CD4-positive, alpha-beta T cell treated with Interferon gamma for 1 hour (primary cell): ENCODE data around the gene NFS1.
"Not testable (repeated sequence)": the region's sequence is repeated elsewhere in the genome, so short reads cannot be mapped to it uniquely, and the experiment has no call there.

ENCODE experiments used
- DNase-seq: peaks from one replicate; pipeline ENCODE4 v3.0.0-alpha.2; 2020

The NFS1 gene

DNA sequence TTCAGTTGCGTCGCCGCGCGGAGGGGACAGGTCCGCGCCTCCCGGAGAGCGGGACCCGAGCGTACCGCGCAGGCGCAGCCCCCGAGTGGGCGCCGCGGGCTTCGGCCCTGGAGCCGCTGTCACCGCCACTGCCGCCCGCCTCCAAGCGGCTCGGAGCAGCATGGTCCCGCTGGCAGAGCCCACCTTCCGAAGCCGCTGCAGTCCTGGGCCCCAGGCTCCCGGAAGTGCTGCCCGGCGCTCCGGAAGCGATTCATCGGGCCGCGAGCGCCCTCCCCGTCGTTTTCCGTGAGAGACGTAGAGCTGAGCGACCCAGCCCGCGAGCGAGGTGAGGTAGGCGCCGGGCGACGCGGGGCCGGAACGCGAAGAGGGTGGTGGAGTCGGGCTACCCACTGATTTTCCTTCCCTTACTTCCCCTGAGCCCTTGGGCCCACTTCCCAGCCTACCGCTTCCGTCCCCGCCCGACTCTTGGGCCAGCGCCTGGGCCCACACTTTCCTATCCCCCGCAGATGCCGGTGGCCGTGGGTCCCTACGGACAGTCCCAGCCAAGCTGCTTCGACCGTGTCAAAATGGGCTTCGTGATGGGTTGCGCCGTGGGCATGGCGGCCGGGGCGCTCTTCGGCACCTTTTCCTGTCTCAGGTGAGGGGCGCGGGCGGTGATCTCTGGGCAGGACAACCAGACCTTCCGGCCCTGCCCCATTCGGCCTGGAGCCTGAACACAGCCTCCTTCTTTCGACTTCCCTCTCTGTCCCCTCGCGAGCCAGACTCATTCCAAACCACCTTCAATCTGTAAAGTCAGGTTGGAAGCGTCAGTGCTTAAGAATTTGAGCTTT is at the start of gene NFS1, which contains the start of gene ROMO1:
NFS1 (minus strand) TSS at position 226 of the 830 bp plus-strand sequence; CDS start at position 162, 64 bp downstream.
ROMO1 (plus strand) TSS at position 279 of the 830 bp plus-strand sequence; CDS start at position 507, 228 bp downstream.
- peak; percentile 87 for DNase-seq

DNA sequence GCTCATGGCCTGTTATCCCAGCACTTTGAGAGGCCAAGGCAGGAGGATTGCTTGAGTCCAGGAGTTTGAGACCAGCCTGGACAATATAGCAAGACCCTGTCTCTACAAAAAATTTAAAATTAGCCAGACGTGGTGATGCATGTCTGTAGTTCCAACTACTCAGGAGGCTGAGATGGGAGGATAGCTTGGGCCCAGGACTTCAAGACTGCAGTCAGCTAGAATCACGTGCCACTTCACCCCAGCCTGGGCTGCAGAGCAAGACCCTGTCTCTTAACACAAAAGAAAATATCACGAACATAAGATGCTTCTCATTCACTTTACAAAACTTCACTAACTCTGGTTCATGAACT is 45.3 kb upstream of the NFS1 start:
- not testable (repeated sequence) for DNase-seq

DNA sequence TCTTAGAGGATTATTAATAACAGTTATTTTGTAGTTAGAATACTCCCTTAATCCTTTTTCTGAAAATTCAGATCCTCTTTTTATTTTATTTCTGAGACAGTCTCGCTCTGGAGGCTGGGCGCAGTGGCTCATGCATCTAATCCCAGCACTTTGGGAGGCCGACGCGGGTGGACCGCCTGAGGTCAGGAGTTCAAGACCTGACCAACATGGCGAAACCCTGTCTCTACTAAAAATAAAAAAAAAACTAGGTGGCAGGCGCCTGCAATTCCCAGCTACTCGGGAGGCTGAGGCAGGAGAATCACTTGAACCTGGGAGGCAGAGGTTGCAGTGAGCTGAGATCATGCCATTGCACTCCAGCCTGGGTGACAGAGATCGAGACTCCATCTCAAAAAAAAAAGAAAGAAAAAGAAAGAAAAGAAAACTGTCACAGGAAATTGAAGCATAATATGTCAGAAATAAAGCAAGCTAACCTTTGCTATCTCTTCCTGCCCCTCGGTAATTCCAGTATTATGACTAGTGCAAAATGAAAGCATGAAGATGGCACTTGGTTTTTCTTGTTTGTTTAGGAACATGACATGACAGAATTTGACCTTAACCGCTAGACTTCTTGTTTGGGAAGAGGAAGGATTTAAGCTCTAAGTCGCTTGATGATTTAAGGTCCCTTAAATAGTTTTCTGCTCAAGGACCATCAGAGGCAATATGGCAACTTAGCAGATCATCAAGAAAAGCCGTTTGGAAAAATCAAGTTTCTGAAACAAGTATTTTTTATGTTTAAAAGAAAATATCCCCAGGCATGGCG is 44.7 kb upstream of the NFS1 start:
- DNase-seq = peak; percentile 18

DNA sequence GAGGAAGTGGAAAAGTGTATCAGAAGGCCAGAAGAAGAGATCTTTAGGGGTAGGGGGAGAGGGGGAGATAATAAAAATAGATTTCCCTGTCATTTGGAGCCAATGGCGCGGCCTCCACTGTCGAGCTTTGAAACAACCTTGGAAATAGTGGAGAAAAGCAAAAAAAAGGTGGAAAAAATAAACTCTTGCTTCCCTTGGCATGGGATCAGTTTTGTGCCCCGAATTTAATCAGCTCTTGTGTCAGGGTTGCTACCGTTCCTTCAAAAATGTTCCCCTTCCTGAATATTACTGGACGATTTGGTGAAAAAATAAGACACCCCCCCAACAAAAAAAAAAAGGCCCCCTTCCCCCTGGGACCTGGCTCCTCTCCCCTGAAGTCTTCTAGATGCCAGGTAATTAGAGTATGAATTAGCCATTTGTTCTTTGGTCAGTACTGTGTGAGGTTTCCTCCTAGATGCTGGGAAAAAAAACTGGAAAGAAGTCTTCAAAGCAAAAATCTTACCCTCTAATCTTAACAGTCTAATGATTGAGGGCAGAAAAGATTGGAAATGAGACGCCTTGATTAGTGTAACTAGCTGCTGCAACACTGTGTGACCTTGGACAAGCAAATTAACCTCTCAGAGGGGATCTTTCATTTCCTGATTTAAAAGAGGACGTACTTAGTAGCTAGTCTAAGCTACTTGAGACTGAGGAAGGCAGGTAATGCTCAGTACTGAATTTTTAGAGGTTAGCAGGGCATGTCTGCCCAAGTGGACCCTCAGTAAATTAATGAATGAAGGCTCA is 43.8 kb upstream of the NFS1 start:
- DNase-seq = no peak

DNA sequence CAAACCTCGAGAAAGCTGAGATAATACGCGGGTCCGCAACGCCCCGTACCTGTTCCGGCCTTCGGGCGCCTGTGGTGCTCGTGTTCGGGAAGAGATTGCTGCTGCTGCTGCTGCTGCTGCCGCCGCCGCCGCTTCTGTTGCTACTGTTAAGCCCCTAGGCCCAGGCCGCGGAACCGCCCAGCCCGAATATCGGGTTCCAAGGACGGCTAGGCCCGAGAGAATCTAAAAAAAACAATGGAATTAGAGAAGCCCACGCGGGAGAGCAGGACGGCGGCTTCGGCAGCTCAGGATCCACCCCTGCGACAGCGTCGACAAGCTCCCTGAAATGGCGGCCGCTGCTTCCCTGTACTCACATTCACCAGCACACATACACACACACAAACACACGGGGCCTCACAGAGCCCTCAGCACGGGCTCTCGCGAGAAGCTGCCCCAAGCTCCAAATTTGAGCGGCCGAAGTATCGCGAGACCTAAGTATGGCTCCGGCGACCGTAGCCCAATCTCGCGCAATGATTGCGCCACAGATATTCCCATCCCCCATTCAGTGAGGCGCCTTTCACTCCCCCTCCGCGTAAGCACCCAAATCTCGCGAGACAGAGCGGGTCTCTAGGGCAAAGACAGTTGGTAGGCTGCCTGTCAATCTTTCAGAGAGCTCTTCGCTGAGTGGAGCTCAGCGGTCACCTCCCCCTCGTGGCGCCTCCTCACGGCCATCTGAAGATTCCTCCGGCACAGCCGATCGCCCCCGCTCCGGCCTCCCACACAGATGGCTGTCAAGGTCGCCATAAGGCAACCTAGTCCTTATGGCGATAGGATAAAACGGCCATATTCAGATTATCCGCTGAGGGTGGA is 43.0 kb upstream of the NFS1 start, which contains the start of gene RBM39:
RBM39 (minus strand) TSS at position 369 of the 849 bp plus-strand sequence. CDS start 1,386 bp downstream, outside the sequence.
- peak; percentile 100 for DNase-seq

DNA sequence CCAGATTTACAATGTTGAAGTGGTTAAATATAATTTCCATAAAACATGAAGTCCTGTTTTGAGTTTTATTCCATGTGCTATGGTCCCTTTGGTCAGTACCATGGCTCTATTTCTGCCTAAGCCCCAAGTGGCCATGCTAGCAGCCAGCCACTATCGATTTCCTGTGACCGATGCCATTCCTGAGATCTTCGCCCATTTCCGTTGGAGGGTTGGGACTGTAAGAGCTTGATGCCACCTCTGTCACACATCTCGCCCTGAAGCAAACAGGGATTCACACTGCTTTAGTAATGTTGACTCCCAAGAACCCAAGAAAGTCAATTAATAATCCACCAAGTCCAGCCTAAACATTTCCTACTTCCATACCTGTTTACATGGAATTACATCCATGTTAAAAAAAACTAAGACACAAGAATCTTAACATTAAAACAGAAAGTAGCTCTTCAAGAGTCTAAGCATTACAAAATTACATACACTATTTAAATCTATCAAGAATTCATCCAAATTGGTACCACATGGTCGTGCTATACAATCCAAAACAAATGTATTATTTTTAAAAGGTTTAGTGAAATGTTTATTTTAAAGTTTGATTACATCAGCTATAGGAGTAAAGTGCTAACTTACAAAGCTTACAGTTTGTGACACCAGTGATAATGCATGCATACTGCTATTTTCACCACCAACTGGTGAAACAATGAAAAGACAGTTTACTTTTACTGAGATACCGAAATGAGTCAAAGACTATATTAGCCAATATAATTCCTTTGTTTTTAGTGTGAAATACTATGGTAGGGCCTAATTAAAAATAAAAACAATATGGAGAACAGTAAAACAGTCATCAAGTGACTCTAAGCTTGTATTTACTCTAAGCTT is 40.4 kb upstream of the NFS1 start:
- no peak for DNase-seq

DNA sequence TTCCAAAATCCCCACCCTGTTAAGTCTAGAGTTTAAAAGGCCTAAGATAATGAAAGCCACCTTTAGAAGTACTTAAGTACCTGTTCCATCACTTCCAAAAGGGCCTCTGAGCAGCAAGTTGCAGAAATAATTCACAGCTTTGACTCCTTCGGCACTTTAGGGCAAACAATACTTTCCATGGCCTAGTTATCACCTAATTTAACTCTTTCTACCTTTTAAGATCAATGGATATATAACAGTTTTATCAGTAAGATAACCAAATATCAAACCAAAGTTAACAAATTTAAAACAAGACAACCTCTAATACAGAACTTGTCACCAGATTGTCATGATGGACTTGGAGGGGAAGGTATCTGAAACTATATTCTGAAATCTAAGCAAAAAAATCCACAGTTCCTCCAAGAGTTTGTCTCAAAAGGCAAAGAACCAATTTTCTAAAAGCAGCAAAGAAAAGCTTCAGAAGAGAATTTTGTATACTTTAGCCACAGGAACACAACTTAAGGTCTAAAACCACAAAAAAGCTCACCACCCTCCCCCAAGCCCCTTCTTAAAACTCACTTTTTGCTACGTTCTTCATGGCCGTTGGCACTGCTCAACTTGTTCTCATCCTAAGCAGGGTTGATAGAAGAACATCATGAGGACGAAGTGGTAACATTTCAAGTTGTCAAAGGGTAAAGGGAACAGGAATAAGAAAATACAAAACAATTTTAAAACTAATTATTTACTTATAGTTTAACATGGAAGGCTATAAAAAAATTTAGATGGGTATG is 39.4 kb upstream of the NFS1 start:
- no peak for DNase-seq

DNA sequence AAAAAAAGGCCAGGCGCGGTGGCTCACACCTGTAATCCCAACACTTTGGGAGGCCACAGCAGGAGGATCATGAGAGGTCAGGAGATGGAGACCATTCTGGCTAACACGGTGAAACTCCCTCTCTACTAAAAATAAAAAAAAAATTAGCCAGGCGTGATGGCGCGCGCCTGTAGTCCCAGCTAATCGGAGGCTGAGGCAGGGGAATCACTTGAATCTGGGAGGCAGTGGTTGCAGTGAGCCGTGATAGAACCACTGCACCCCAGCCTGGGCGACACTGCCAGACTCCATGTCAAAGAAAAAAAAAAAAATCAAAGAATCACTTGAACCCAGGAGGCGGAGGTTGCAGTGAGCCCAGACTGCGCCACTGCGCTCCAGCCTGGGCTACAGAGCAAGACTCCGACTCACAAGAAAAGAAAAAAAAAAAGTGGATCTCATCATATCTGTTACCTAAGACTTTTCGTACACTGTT is 38.7 kb upstream of the NFS1 start:
- no peak for DNase-seq

DNA sequence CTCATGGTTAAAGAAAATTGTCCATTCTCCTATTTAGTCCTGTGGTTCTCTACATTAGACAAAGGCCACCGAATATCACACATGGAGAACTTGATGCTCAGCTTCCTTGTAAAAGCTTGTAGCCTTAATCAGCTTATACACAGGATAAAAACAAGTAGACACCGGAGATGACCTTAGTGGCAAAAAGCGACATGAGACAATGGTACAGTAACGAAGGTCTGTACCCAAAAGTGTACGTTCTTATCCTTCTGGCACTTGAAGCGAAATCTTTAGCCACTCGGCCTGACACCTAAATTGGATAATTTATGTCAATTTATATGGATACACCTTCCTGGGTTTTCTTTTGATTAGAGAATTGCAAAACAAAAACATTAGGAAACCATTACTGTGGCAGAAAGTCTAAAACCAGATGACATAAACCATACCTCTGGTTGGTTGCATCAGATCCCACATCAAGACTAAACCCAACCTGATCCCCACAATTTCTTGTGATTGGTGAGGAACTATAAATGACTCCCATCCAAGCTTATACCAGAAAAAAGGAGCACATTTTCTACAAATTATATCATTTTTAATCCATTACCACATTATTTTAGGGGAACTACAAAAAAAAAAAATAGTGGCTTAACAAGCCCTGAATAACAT is 36.8 kb upstream of the NFS1 start:
- DNase-seq = no peak

DNA sequence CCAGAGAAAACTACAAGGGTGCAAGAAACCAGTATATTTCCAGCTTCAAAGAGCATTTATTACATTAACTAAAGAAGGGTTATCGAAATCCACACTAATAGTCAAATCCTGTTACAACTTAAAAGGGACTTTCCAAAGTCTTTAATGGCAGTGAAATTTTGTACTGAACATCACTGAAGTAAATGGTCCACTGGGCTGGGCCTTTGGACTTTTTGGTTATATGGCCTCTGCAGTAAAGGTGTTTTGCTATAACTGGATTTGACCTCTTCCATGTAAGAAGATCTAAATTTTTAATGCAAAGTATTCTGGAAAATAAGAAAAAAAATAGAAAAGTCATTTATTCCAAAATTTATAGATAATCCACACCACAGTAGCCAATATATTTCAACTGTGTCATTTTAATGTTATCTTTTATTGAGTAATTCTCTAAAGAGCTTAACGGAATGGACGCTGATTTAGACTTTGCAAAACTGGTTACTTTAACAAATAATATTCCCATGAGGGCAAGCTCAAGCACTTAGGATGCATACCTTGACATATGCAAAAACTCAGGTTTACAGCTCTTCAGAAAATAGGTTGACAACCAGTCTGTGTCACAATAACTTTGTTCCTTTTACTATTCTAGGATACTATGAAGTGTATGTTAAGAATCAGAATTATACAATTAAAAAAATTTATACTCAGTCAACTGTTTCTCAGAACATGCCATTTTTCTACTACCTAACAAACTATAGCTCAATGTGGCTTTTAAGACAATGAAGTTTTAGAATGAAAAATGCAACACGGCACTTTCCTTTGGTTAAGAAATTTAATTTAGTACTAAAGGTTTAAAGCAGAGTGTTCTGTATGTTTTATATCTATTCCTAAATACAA is 35.9 kb upstream of the NFS1 start:
- DNase-seq = no peak

DNA sequence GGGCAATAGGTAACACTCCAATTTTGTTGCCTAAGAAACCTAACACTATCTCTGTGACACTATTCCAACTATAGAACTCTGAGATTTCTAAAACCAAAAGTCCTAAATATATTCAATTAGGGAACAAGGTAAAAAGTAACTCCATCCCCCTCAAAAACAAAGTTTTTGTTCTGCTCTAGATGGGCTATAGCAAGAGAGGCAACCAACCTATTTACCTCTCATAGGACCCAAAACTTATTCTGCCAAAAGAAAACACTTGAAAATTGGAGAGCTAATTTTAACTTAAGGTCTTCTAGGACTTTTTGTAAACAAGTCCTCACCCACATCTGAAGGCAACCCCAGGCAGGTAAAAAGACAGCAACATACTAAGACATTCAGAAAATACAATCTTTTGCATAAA is 35.2 kb upstream of the NFS1 start:
- no peak for DNase-seq

DNA sequence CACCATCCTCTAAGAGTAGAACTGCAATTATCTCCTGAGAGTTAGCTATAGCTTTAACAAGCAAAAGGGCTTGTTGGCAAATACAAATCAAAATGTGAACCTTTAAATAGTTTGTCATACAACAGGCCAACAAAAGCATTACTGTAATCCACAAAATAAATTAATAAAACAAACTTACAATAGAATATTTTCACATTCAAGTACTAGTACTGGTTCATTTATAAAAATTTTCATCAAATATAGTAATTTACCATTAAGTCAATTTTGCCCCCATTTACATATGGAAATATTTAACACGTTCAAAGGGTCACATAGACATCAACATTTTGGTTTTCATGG is 33.5 kb upstream of the NFS1 start:
- no peak for DNase-seq

DNA sequence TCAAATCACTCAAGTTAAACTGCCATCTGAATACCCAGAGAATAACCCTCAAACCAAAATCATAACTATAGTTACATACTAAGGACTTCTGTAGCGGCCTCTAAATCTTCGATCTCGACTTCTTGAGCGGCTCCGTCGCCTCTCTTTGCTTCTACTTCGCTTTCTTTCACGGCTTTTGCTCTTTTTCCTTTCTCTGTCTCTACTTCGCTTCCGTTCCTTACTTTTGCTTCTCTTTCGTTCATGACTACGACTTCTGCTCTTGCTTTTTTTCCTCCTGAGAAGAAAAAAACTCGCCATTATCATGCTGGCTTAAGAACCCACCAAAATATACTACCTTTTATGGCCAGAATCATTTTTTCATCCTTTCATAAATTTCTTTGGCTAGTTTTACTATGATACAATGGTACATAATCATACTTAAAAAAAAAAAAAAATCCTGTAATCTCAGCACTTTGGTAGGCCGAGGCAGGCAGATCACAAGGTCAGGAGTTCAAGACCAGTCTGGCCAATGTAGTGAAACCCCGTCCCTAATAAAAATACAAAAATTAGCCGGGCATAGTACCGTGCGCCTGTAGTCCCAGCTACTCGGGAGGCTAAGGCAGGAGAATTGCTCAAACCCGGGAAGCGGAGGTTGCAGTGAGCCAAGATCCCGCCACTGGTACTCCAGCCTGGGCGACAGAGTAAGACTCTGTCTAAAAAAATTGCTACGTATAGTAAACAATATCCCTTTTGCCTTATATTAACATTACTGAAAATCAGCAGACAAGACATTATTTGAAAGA is 32.9 kb upstream of the NFS1 start:
- no peak for DNase-seq

DNA sequence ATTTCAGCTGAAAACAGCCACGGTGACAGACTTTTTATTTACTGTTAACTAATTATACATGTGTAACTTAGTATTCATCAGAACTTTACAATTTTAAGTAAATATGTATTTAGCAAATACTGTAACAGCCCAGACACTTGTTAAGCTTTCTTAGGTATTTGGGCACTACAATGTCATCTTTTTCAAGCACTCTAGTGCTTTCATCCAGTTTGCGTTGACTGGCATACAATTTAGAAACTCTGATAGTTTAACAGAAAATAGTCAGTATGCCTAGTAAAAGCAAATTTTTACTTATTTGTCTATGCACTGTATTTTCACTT is 32.3 kb upstream of the NFS1 start:
- no peak for DNase-seq

DNA sequence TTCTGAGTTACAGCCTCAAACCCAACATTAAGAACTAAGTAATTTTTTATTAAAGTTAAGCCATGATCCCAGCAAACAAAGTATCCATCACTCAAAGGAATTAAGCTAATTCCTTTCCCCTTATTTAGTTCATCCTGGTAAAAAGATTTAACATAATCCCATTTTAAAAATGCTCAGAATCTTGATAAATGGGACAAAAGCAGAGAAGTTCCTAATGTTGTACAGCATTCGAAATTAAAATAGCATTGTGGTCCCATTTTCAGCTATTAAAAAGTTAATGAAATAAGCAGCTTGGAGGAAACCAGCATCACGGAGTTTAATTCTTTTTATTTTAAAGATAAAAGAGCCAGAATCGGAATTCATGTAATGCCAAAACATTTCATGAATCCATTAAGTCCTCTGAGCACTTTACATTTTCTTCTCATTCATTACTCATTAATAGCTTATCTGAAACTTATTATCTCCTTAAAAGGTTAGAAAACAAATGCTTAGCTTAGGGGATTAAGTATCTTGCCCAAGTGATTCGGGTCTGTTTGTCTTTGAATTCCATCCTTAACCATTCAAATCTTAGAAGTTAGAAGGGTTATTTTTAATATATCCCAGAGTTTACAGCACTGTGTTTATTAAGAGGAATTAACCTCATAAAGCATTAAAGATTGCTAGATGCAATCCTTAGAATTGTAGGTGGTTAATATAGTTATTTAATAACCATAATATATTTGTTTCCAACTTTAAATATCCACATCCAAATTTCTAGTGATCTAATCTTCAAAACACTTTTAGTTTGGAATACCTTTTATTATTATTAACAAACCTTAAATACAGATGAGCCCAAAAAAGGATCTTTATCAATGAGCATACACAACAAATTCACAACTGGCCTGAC is 31.7 kb upstream of the NFS1 start:
- DNase-seq = no peak

DNA sequence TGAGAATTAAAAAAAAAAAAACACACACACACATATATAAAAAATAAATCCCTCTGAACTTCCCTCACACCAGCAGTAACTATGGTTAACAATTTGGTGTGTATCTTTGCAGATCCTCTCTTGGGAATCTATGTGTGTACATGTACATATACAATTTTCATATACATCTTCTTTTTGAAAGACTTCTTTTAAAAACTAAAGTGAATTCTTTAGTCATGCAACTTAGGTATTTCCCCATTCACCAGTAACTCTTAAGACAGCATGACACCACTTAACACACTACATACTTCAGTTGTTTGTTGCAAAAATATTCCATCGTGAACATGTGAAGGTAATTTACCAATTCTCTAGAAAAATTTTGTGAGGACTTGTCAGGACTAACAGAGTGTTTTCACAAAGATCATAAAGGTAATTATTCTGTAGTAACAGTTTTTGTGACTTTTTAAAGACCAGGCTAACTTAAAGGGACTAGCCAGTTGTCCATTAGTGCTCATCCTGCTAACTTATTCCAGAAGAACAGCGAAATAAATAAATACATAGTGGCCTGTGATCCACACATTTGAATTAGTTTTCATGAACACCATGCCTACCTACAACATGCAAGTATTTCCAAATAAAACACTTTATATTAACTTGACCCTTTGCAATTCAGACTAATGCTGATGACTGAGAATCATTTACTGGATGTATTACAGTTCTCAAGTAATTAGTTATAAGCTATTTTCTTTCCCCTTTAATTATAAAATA is 30.9 kb upstream of the NFS1 start:
- no peak for DNase-seq
